GM10266 (cell line): Measurements from ENCODE around the gene HOXB6.
A peak's percentile ranks its signal among the peaks of the same experiment; 100 is the strongest.

Source experiments
- DNase-seq: peaks from one replicate; pipeline ENCODE4 v3.0.0; 2012; ENCODE audit errors: extremely low spot score
- TF ChIP-seq, protein P1 (sequence below): IDR thresholded peaks from 2 replicates; pipeline ENCODE4 v1.5.1; 2012; ENCODE audit warnings: mild to moderate bottlenecking, low read depth; ENCODE audit not compliant: control insufficient read depth, insufficient read depth; ENCODE audit errors: missing control alignments

The HOXB6 gene

GRCh38 chr17:48613862-48614694 is 9.3 kb upstream of the HOXB6 start:
- TF ChIP-seq, protein P1, sequence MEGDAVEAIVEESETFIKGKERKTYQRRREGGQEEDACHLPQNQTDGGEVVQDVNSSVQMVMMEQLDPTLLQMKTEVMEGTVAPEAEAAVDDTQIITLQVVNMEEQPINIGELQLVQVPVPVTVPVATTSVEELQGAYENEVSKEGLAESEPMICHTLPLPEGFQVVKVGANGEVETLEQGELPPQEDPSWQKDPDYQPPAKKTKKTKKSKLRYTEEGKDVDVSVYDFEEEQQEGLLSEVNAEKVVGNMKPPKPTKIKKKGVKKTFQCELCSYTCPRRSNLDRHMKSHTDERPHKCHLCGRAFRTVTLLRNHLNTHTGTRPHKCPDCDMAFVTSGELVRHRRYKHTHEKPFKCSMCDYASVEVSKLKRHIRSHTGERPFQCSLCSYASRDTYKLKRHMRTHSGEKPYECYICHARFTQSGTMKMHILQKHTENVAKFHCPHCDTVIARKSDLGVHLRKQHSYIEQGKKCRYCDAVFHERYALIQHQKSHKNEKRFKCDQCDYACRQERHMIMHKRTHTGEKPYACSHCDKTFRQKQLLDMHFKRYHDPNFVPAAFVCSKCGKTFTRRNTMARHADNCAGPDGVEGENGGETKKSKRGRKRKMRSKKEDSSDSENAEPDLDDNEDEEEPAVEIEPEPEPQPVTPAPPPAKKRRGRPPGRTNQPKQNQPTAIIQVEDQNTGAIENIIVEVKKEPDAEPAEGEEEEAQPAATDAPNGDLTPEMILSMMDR, result no peak
- no peak for DNase-seq

DNA sequence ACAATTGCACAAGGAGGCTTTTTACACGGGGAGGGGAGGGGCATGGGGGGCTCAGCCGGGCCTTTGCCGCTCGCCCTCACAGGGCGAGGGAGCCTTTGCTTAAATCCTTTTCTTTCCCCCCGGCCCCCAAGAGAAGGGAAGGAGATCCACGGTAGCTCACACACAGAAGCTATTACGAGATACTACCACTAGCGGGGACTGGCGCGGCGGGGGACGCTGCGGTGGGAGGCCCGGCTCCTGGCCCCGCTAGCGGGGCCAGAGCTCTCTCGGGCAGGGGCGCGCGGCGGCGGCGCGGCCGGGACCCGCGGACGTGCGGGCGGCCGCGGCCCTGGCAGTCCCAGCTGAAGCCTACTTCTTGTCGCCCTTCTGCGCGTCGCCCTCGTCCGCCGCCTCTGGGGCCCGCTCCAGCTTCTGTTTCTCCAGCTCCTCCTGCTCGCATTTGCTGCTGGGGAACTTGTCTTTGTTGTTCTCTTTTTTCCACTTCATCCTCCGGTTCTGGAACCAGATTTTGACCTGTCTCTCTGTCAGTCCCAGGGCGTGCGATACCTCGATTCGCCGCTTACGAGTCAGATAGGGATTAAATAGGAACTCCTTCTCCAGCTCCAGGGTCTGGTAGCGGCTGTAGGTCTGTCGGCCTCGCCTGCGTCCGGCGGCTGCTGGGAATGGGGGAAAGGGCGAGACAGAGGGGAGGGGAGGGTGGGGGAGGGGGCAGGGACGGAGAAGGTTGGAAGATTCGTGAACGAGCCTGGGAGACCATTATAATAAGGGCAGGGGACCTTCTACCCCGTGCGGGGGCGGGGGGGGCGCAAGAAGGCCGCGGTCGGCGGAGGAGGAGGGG is 8.3 kb upstream of the HOXB6 start:
- TF ChIP-seq, protein P1, result peak; percentile 31
- DNase-seq, result peak; percentile 74

- no peak for DNase-seq
- TF ChIP-seq, protein P1, result no peak
These were observed 7.7 kb upstream of the HOXB6 start for GRCh38 chr17:48612456-48612853.

GRCh38 chr17:48611681-48612455 is 7.1 kb upstream of the HOXB6 start:
- no peak for DNase-seq
- TF ChIP-seq, protein P1, result no peak

- DNase-seq, result no peak
- TF ChIP-seq, protein P1, result no peak
These were observed 6.4 kb upstream of the HOXB6 start for GRCh38 chr17:48611213-48611612.

DNA sequence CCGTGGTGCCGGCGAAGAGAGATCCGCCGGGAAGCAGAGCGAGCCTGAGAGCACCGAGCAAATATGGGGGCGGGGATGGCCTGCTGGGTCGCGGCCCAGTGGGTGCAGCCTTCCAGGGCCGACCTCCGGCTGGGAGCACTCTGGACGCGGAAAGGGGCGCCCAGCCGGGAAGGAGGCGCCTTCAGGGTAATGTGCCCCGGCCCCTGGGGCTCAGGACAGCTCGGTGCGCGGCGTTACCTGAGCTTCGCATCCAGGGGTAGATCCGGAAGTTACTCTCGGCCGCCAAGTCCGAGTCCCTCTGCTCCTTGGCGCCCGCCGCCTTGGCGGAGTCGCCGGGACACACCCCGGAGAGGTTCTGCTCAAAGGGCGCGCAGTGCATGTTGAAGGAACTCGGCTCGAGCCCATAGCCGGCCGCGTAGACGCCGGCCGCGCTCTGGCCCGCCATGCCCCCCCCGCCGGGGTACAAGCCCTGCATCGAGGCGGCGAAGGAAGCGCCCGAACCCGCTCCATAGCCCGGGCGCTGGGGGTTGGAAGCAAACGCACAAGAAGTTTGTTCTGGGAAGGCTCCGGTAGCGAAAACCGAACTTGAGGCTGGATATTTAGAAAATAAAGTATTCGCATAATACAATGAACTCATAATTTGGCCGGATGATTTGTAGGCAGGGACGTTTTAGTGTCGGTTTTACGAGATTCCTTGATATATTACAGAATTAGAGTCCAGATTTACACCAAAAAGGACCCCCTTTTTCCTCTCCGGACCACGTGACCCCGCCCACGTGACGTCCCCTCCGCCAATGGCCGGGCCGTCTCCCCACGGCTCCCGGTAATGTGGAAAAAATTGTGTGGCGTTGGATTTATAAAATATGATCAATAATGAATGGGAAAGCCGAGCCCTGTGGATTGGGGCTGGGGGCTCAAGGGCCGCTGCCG is 5.8 kb upstream of the HOXB6 start, which contains the start of gene HOXB7:
TSS of gene HOXB7 (minus strand) at position 736 of the 930 bp plus-strand sequence. CDS start at position 637, 99 bp downstream.
- TF ChIP-seq, protein P1, result no peak
- peak; percentile 89 for DNase-seq
